Mucosa of gallbladder (tissue), 1 donor: ENCODE results near the gene SHISA4. TPM values are rescaled to one million over a fixed set of nuclear protein-coding genes. Genes with fewer than 3 reads are reported as not detected.
"Not testable (repeated sequence)": the region's sequence is repeated elsewhere in the genome, so short reads cannot be mapped to it uniquely, and the experiment has no call there.

Experiments
- DNase-seq: peaks from one replicate; pipeline ENCODE4 v3.0.0-alpha.2; 2020; ENCODE audit warnings: low spot score
- total RNA-seq: library from RNA; stranded (reverse); gene quantifications from one replicate; pipeline ENCODE4 v1.2.1, GENCODE V29; 2021
- donor health status: DM: no; HTN: no; CAD: no.

The SHISA4 gene
- total RNA-seq, 1 donor from 2014 or later, result 29.4 TPM

GRCh38 chr1:201928266-201928665 is 39.6 kb downstream of the SHISA4 start:
- DNase-seq, result no peak

- no peak for DNase-seq
Measured at GRCh38 chr1:201930137-201930536, 41.4 kb downstream of the SHISA4 start.

DNA sequence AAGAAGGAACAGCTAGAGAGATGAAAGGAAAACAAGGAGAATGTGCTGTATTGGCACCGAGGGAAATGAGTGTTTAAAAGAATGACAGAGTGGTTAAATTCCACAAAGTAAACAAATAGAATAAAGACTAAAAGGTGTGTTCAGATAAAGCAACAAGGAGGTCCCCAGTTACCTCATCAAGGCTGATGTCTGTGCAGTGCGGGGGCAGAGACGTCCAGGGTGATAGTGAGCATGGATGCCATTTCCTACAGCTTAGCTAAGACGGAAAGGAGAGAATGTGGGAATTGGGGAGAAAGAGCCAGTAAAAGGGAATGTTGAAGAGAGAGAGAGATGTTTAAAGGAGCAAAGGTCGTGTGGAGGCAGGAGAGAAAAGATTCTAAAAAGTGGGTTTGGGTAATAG is 42.1 kb downstream of the SHISA4 start:
- no peak for DNase-seq

GRCh38 chr1:201933840-201934430 is 45.2 kb downstream of the SHISA4 start:
- DNase-seq, result no peak

DNA sequence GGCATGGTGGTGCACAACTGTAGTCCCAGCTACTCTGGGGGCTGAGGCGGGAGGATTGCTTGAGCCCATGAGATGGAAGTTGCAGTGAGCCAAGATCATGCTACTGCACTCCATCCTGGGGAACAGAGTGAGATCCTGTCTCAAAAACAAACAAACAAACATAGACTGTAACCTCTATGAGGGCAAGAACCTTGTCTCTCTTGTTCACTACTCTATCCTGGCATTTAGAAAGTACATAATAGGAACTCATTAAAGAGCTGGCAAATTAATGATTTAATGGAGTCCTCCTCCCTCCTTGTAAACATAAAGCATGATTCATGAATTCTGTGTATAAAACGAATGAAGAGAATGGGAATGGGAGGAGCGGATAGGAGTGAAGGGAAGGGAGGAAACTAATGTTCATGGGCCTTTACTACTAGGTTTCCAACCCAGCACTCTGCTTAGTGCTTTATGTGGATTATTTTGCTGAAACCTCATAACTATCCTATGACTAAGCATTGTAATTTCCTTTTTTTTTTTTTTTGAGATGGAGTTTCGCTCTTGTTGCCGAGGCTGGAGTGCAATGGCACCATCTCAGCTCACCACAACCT is 49.0 kb downstream of the SHISA4 start:
- no peak for DNase-seq

DNA sequence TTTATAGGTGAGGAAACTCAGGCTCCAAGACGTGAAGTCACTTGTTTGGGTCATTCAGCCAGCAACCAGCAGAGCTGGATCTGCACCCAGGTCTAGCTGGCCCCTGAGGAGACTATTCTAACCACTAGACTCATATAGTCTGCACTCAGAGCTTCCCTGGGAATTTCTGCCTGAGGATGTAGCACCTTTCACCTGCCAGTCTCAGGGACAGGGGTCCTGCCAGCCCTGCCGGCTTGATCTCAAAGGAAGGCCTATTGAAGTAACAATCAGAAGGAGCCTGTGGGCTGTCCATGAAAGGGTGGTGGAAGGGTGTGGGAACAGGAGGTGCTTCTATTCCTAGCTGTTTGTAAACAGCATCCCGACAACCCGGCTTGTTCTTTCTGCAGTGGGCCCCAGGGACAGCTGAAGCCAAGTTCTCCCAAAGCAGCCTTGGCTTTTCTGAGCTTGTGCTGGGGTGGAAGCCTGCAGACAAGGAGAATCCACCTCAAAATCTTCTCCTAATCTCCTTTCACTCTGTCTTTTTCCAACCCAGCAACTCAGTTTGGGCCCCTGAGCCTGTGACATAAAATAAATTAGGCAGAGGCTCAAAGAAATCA is 49.8 kb downstream of the SHISA4 start:
- no peak for DNase-seq

GRCh38 chr1:201939148-201939547 is 50.5 kb downstream of the SHISA4 start:
- no peak for DNase-seq

DNA sequence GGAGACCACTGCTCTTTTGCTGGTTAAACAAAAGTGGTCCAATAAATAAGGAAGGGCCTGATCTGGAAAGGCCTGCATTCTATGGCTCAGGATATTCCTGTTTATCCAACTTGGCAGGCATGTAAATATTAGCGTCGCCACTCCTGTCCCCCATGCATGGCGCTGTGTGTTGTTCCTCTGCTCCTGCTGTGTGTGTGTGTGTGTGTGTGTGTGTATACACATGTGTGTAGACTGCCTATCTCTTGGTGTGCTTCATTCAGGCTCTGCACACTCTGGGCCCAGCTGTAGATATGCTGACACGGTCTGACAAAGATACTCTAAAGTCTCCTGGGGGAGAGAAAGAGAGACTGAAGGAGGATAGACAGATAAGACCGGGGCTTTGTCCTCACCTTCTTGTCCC is 50.9 kb downstream of the SHISA4 start:
- no peak for DNase-seq

DNA sequence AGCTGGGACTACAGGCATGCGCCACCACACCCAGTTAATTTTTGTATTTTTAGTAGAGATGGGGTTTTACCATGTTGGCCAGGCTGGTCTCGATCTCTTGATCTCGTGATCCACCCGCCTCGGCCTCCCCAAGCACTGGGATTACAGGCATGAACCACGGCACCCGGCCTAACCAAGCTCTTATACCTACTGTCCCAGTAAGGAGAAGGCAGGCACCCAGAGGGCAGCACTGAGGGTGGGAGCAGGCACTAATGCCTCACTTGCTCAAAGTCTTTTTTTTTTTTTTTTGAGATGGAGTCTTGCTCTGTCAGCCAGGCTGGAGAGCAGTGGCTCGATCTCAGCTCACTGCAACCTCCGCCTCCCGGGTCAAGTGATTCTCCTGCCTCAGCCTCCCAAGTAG is 51.6 kb downstream of the SHISA4 start:
- DNase-seq, result not testable (repeated sequence)

DNA sequence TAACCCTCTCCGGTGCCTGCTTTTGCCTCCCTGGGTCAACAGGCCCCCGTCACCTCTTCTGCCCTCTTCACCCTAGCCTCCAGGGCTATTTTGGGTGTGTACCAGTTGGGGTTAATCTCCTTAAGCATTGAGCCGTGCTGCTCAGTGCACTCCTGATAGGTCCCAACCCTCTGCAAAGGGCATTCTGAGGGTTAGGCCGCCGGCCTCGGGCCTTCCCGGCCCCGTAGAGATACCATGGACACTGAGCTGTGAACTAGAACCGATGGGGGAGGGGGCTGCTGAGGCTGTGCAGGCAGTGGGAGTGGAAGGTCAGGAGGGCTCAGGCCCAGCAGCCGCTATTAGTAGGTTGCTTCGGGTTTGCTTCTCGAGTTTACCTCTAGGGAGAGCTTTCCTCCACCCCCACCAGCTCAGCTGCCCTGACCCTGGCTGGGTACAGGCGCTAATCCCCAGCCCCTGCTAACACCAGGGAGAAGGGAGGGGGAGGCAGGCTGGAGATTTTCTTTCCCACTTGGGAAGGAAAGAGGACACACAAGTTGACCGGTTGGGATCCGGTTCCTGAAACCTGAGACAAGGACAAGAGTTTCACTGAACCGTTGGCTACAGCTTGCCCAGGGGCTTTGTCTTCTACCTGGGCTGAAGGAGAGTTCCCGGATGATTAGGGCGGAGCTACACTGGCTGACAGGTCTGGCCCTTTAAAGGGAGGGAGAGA is 52.9 kb downstream of the SHISA4 start:
- DNase-seq, result no peak

DNA sequence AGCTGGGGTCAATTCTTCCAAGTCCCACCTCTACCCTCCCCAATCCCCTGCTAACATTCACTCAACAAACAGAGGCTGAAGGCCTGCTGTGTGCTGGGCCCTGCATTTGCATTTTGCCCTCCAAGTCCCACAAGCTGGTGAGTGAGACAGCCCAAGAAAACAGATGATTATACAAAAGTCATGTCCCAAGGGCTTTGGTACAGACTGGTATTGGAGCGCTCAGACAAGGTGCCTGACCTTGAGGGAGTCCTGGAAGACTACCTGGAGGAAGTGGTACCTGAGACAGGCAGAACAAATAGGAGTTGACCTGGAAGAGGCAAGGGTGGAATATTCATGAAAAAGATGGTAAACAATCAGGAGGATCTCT is 53.4 kb downstream of the SHISA4 start:
- no peak for DNase-seq

Other genes starting within 250 kb of the SHISA4 start
- gene IPO9, start 59.7 kb upstream of the SHISA4 start, total RNA-seq, result 35.0 TPM
- 257 TPM for gene LMOD1, start 57.6 kb downstream of the SHISA4 start, total RNA-seq
- 37.5 TPM for gene TIMM17A, start 66.6 kb downstream of the SHISA4 start, total RNA-seq
- 78.8 TPM for gene RNPEP, start 93.8 kb downstream of the SHISA4 start, total RNA-seq
- 517 TPM for gene ELF3, start 121.7 kb downstream of the SHISA4 start, total RNA-seq
- gene GPR37L1, start 234.0 kb downstream of the SHISA4 start, total RNA-seq, result 0.14 TPM